Neural cell (in vitro differentiated cells): Measurements from ENCODE around the gene KIFAP3. TPM values are rescaled to one million over a fixed set of nuclear protein-coding genes. Genes with fewer than 3 reads are reported as not detected.

Experiments used
- H2AFZ ChIP-seq: fragments of 200-600, 300-800 bp; sonication (generic), shearing (Covaris generic); 2 replicates; pipeline ENCODE4 v1.6.0; 2014; ENCODE audit warnings: low read depth, mild to moderate bottlenecking, antibody characterized with exemption, low read length, moderate library complexity
- H3F3A ChIP-seq: fragments of 200-600 bp; shearing (Covaris generic); 2 replicates; pipeline ENCODE4 v1.6.1; 2016; ENCODE audit warnings: mild to moderate bottlenecking, moderate library complexity, mixed read lengths, antibody characterized with exemption, low read length; ENCODE audit not compliant: insufficient read depth, poor library complexity, severe bottlenecking
- H3K27ac ChIP-seq: fragments of 200-600, 300-800 bp; sonication (generic), shearing (Covaris generic); 2 replicates; pipeline ENCODE4 v1.5.1; 2014; ENCODE audit warnings: mild to moderate bottlenecking, low read length, moderate library complexity
- H3K27me3 ChIP-seq: fragments of 300-800, 200-600 bp; sonication (generic), shearing (Covaris generic); 2 replicates; pipeline ENCODE4 v1.6.0; 2014; ENCODE audit warnings: mild to moderate bottlenecking, low read depth, low read length, moderate library complexity; ENCODE audit not compliant: insufficient read depth
- H3K36me3 ChIP-seq: fragments of 300-800, 200-600 bp; sonication (generic), shearing (Covaris generic); 2 replicates; pipeline ENCODE4 v1.5.1; 2014; ENCODE audit warnings: mild to moderate bottlenecking, antibody characterized with exemption, low read length, moderate library complexity; ENCODE audit not compliant: insufficient read depth
- H3K4me2 ChIP-seq: fragments of 300-800, 200-600 bp; sonication (generic), shearing (Covaris generic); 2 replicates; pipeline ENCODE4 v1.6.0; 2014; ENCODE audit warnings: mild to moderate bottlenecking, low read length
- H3K4me3 ChIP-seq: fragments of 300-800, 200-600 bp; sonication (generic), shearing (Covaris generic); 2 replicates; pipeline ENCODE4 v1.5.1; 2014; ENCODE audit warnings: mild to moderate bottlenecking, low read length, moderate library complexity
- H3K79me2 ChIP-seq: fragments of 200-600 bp; shearing (Covaris generic); replicated peaks from 2 replicates; pipeline ENCODE4 v1.6.0; 2014; ENCODE audit warnings: mild to moderate bottlenecking, low read length, moderate library complexity; ENCODE audit not compliant: insufficient read depth
- H3K9ac ChIP-seq: fragments of 300-800, 200-600 bp; sonication (generic), shearing (Covaris generic); 2 replicates; pipeline ENCODE4 v1.6.1; 2016; ENCODE audit warnings: mild to moderate bottlenecking, low read length, mixed read lengths
- H3K9me2 ChIP-seq: fragments of 200-600 bp; shearing (Covaris generic); 2 replicates; pipeline ENCODE4 v1.6.1; 2016; ENCODE audit warnings: mild to moderate bottlenecking, low read length, mixed read lengths; ENCODE audit not compliant: insufficient read depth
- H3K9me3 ChIP-seq: fragments of 200-600, 300-800 bp; sonication (generic), shearing (Covaris generic); 2 replicates; pipeline ENCODE4 v1.6.1; 2016; ENCODE audit warnings: mild to moderate bottlenecking, mixed run types, low read length, moderate library complexity, mixed read lengths
- H4K20me1 ChIP-seq: fragments of 200-600 bp; shearing (Covaris generic); 2 replicates; pipeline ENCODE4 v1.6.1; 2016; ENCODE audit warnings: mild to moderate bottlenecking, mixed run types; ENCODE audit not compliant: insufficient read depth
- CTCF ChIP-seq: fragments of 450-650 bp; IDR thresholded peaks from 2 replicates; pipeline ENCODE4 v1.5.1; 2014; ENCODE audit warnings: antibody characterized with exemption, mild to moderate bottlenecking, moderate library complexity; ENCODE audit not compliant: poor library complexity, severe bottlenecking
- EP300 ChIP-seq: fragments of 450-650 bp; conservative IDR thresholded peaks from 2 replicates; pipeline ENCODE4 v1.6.1; 2014; ENCODE audit warnings: antibody characterized with exemption, mild to moderate bottlenecking, moderate library complexity; ENCODE audit not compliant: poor library complexity, severe bottlenecking
- EZH2 ChIP-seq: fragments of 200-600, 300-800 bp; shearing (Covaris generic), sonication (generic); IDR thresholded peaks from 2 replicates; pipeline ENCODE4 v1.6.1; 2014; ENCODE audit warnings: antibody characterized with exemption, low read length, borderline replicate concordance, mild to moderate bottlenecking; ENCODE audit not compliant: insufficient read depth, poor library complexity, severe bottlenecking
- MXI1 ChIP-seq: fragments of 450-650 bp; conservative IDR thresholded peaks from 2 replicates; pipeline ENCODE4 v1.6.1; 2014; ENCODE audit warnings: antibody characterized with exemption, mild to moderate bottlenecking; ENCODE audit not compliant: poor library complexity, severe bottlenecking
- POLR2AphosphoS5 ChIP-seq: IDR thresholded peaks from 2 replicates; pipeline ENCODE4 v1.6.1; 2012
- RAD21 ChIP-seq: fragments of 450-650 bp; conservative IDR thresholded peaks from 2 replicates; pipeline ENCODE4 v1.6.1; 2014; ENCODE audit warnings: antibody characterized with exemption, mild to moderate bottlenecking, moderate library complexity
- REST ChIP-seq: IDR thresholded peaks from 2 replicates; pipeline ENCODE4 v1.6.1; 2012; ENCODE audit warnings: borderline replicate concordance
- SMC3 ChIP-seq: fragments of 450-650 bp; conservative IDR thresholded peaks from 2 replicates; pipeline ENCODE4 v1.6.1; 2014; ENCODE audit warnings: antibody characterized with exemption, mild to moderate bottlenecking, moderate library complexity; ENCODE audit not compliant: poor library complexity
- TAF1 ChIP-seq: IDR thresholded peaks from 2 replicates; pipeline ENCODE4 v1.6.1; 2012; ENCODE audit warnings: low read depth
- polyA plus RNA-seq: library from polyadenylated mRNA; depleted of rRNA; stranded (reverse); fragments of >200 nt; gene quantifications from 2 replicates; pipeline ENCODE4 v1.2.3, GENCODE V29; 2014

The KIFAP3 gene
- polyA plus RNA-seq, 1 donor from 2014 or later: 256 TPM

- H3K4me3 ChIP-seq: no peak overlapping the region
- H3K27me3 ChIP-seq: no peaks in the 10 kb centered on the region
- no peak overlapping the region for H3K27ac ChIP-seq
- H3K9me2 ChIP-seq: no peaks in the 10 kb centered on the region
- no peak overlapping the region for H2AFZ ChIP-seq
- H3K4me2 ChIP-seq: no peak overlapping the region
- no peaks in the 10 kb centered on the region for H4K20me1 ChIP-seq
- H3F3A ChIP-seq: no peaks in the 10 kb centered on the region
- H3K9me3 ChIP-seq: no peaks in the 10 kb centered on the region
- TF ChIP-seq RAD21 (no peak), TAF1 (no peak), EZH2 (no peak), EP300 (no peak), REST (no peak), MXI1 (no peak), SMC3 (no peak), CTCF (no peak), POLR2AphosphoS5 (no peak)
- no peak overlapping the region for H3K9ac ChIP-seq
- no peaks in the 10 kb centered on the region for H3K79me2 ChIP-seq
- peaks cover 4% of the 10 kb centered on the region for H3K36me3 ChIP-seq
Observed at GRCh38 chr1:169941982-169942830, 132.3 kb downstream of the KIFAP3 start.

GRCh38 chr1:169933984-169934725 lies 140.3 kb downstream of the KIFAP3 start:
- H3K4me2 ChIP-seq: no peak overlapping the region

More at GRCh38 chr1:169933984-169934725, 140.3 kb downstream of the KIFAP3 start:
- no peak overlapping the region for H3K9ac ChIP-seq
- H3K9me2 ChIP-seq: no peaks in the 10 kb centered on the region
- H3K4me3 ChIP-seq: no peak overlapping the region
- H4K20me1 ChIP-seq: no peaks in the 10 kb centered on the region
- no peaks in the 10 kb centered on the region for H3K36me3 ChIP-seq
- no peaks in the 10 kb centered on the region for H3K9me3 ChIP-seq
- H3K79me2 ChIP-seq: no peaks in the 10 kb centered on the region
- H3F3A ChIP-seq: no peaks in the 10 kb centered on the region
- no peaks in the 10 kb centered on the region for H3K27me3 ChIP-seq
- no peak overlapping the region for H2AFZ ChIP-seq
- no peak for TF ChIP-seq RAD21
- H3K27ac ChIP-seq: no peak overlapping the region
